RWPE2 (cell line): ENCODE results near the gene MORN2.

ENCODE experiments used
- ATAC-seq: fragments of 200-7000 bp; cut with Tn5 transposase; 3 replicates; pipeline ENCODE4 v1.9.1; 2021; ENCODE audit warnings: low read depth
- DNase-seq: peaks from one replicate; pipeline ENCODE4 v3.0.0-alpha.2; 2020; ENCODE audit warnings: low spot score
- H3K27ac ChIP-seq: fragments of 450-650 bp; 2 replicates; pipeline ENCODE4 v1.5.1; 2017; ENCODE audit warnings: mild to moderate bottlenecking; ENCODE audit not compliant: poor library complexity, severe bottlenecking
- H3K27me3 ChIP-seq: fragments of 250-450 bp; sonication (Bioruptor Pico); 2 replicates; pipeline ENCODE4 v1.5.1; 2021; ENCODE audit warnings: mild to moderate bottlenecking, moderate library complexity; ENCODE audit not compliant: insufficient read depth, poor library complexity, severe bottlenecking
- H3K36me3 ChIP-seq: fragments of 250-450 bp; sonication (Bioruptor Pico); 2 replicates; pipeline ENCODE4 v1.5.1; 2020; ENCODE audit warnings: low read depth, mild to moderate bottlenecking, moderate library complexity
- H3K4me1 ChIP-seq: fragments of 250-450 bp; sonication (Bioruptor Pico); 2 replicates; pipeline ENCODE4 v1.5.1; 2021; ENCODE audit warnings: mild to moderate bottlenecking, moderate library complexity; ENCODE audit not compliant: insufficient read depth, poor library complexity, severe bottlenecking
- H3K4me3 ChIP-seq: fragments of 250-450 bp; sonication (Bioruptor Pico); 2 replicates; pipeline ENCODE4 v1.5.1; 2021; ENCODE audit warnings: mild to moderate bottlenecking, moderate library complexity; ENCODE audit not compliant: severe bottlenecking
- H3K9me3 ChIP-seq: fragments of 250-450 bp; sonication (Bioruptor Pico); 2 replicates; pipeline ENCODE4 v1.5.1; 2021; ENCODE audit warnings: mild to moderate bottlenecking, moderate library complexity; ENCODE audit not compliant: severe bottlenecking
- CTCF ChIP-seq: fragments of 450-650 bp; IDR thresholded peaks from one replicate; pipeline ENCODE4 v1.5.1; 2017; ENCODE audit warnings: mild to moderate bottlenecking, moderate library complexity; ENCODE audit not compliant: poor library complexity, severe bottlenecking

The MORN2 gene

GRCh38 chr2:38862476-38862875, 13.3 kb upstream of the MORN2 start:
- no peaks in the 10 kb centered on the region for H3K27me3 ChIP-seq
- peaks cover 56% of the 10 kb centered on the region for H3K36me3 ChIP-seq
- TF ChIP-seq CTCF: no peak
- ATAC-seq (no peak), DNase-seq (no peak)
- H3K4me1 ChIP-seq: peaks cover 11% of the 10 kb centered on the region
- H3K4me3 ChIP-seq: no peak overlapping the region
- H3K27ac ChIP-seq: no peak overlapping the region
- H3K9me3 ChIP-seq: no peaks in the 10 kb centered on the region

DNA sequence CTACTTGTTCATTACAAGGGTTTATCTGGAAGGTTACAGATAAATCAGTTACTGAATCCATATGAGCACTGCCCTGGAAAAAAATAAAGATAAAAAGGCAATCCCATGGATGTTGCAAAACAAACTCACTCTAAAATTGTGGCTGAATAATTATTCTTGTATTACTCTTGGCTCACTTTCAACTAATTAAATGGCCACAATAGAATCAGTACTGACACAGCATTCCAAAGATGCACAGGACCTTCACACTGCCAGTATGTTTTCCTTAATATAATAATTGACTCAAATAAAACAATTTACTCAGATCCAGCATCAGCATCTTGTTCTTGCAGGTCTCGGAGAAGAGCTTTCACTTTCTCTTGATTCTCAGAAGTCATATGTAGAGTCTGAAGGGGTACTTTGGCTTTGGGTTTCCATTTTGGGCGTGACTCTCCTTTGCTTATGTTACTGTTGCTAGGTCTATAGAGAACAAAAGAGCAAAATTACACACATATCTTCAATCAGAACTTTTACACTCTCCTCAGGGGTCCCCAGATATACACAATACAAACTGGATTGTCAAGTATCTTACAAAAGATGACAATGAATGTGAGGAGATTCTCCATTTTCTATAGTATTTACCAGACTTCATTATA, 12.6 kb upstream of the MORN2 start:
- TF ChIP-seq CTCF: no peak
- no peak overlapping the region for H3K27ac ChIP-seq
- no peaks in the 10 kb centered on the region for H3K9me3 ChIP-seq
- no peaks in the 10 kb centered on the region for H3K27me3 ChIP-seq
- peaks cover 56% of the 10 kb centered on the region for H3K36me3 ChIP-seq
- H3K4me1 ChIP-seq: peaks cover 13% of the 10 kb centered on the region
- H3K4me3 ChIP-seq: no peak overlapping the region
- ATAC-seq: no peak
- no peak for DNase-seq

DNA sequence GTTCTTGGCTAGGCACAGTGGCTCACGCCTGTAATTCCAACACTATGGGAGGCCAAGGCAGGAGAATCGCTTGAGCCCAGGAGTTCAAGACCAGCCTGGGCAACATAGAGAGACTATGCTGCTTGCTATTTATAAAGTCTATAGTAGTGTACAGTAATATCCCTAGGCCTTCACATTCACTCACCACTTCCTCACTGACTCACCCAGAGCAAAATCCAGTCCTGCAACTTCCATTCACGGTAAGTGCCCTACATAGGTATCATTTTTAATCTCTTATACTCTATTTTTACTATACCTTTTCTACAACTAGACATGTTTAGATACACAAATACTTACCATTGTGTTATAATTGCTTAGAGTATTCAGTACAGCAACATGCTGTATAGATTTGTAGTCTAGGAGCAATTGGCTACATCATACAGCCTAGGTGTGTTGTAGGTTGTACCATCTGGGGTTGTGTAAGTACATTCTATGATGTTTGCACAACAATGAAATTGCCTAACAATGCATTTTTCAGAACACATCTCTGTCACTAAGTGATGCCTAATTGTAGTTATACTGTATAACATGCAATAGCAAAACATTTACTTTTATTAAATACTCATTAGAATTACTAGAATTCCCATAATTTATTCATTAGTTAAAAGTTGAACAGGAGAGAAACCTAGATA, 8.9 kb upstream of the MORN2 start:
- peaks cover 26% of the 10 kb centered on the region for H3K36me3 ChIP-seq
- no peak overlapping the region for H3K4me3 ChIP-seq
- no peaks in the 10 kb centered on the region for H3K27me3 ChIP-seq
- H3K4me1 ChIP-seq: peaks cover 13% of the 10 kb centered on the region
- no peak for TF ChIP-seq CTCF
- no peak for DNase-seq
- ATAC-seq: peak; percentile 99
- H3K9me3 ChIP-seq: peaks cover 5% of the 10 kb centered on the region
- peak overlapping the region; percentile 37 for H3K27ac ChIP-seq

- no peak for DNase-seq
- peaks cover 12% of the 10 kb centered on the region for H3K36me3 ChIP-seq
- ATAC-seq: no peak
- TF ChIP-seq CTCF: no peak
- no peak overlapping the region for H3K27ac ChIP-seq
- no peaks in the 10 kb centered on the region for H3K27me3 ChIP-seq
- H3K4me1 ChIP-seq: peaks cover 13% of the 10 kb centered on the region
- peaks cover 8% of the 10 kb centered on the region for H3K9me3 ChIP-seq
- no peak overlapping the region for H3K4me3 ChIP-seq
These were observed 4.3 kb upstream of the MORN2 start for GRCh38 chr2:38871432-38871831.

GRCh38 chr2:38873763-38874162, 2.0 kb upstream of the MORN2 start:
- ATAC-seq: no peak
- H3K27ac ChIP-seq: no peak overlapping the region
- TF ChIP-seq CTCF: no peak
- no peaks in the 10 kb centered on the region for H3K4me1 ChIP-seq
- H3K36me3 ChIP-seq: peaks cover 3% of the 10 kb centered on the region; the same call in 1 of the 2 replicates
- H3K4me3 ChIP-seq: no peak overlapping the region
- no peak for DNase-seq
- no peaks in the 10 kb centered on the region for H3K27me3 ChIP-seq
- peaks cover 8% of the 10 kb centered on the region for H3K9me3 ChIP-seq
